NCI-H226 (cell line): ENCODE measurements around the gene SMAD5.

Experiments used
- DNase-seq: peaks from one replicate; pipeline ENCODE4 v3.0.0-alpha.2; 2015

SMAD5 gene

GRCh38 chr5:136199408-136199807 is 66.8 kb downstream of the SMAD5 start:
- DNase-seq: no peak

DNA sequence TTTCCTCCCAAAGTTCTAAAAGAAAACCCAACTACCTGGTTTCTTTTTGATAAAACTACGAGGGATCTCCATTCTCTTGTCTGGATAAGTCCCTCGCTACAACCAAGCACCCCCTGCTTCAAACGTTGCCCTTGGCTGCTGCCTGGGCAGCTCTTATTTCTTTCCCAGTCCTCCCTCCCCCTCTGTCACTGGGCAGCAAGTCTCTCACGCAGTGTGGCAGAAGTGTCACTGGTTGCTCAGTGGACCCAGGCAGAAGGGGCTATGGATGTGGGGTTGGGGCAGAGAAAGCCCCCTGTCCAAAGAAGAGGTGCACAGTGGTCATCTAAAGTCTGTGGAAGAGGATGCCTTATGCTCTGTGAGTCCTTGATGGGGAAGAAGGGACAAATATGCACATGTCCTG is 67.5 kb downstream of the SMAD5 start:
- no peak for DNase-seq

DNA sequence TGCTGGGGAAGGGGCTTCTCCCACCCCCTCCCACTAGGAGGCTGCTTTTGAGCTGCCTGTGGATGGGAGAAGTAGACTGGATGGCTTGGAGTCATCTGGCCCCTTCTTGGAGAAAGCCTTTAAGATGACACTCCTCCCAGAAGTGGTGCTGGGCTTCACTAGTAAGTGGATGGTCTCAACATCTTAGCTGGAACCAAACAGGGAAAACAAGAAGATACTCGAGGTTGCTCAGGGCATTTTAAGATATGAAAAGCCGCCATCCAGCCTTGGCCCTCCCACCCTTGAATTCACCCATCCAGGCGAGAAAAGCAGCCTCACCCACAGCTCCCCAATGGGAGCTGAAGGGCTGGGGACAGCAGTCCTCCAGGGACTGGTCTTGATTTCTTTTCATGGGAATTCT is 68.1 kb downstream of the SMAD5 start:
- DNase-seq: no peak

DNA sequence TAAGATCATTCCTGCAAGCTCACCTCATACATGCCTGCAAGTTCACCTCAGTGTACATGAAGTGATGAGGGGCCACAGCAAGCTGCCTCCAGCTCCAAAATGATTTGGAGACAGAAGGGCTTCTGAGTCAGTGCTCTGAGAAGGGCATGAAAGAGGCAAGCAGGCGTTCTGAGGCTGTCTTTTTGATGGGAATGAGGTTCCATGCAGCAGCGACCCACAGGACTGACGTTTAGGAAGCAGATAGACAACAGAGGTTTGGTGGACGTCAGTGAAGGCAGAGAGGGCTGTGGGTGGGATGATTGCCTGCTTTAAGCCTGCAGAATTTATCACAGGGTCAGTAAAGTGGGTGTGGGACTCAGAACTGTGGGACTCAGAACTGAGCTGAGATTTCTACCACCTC is 69.2 kb downstream of the SMAD5 start:
- DNase-seq: no peak

GRCh38 chr5:136202469-136203205 is 70.0 kb downstream of the SMAD5 start:
- DNase-seq: no peak

- DNase-seq: no peak
These were observed 70.8 kb downstream of the SMAD5 start for GRCh38 chr5:136203303-136203922.

DNA sequence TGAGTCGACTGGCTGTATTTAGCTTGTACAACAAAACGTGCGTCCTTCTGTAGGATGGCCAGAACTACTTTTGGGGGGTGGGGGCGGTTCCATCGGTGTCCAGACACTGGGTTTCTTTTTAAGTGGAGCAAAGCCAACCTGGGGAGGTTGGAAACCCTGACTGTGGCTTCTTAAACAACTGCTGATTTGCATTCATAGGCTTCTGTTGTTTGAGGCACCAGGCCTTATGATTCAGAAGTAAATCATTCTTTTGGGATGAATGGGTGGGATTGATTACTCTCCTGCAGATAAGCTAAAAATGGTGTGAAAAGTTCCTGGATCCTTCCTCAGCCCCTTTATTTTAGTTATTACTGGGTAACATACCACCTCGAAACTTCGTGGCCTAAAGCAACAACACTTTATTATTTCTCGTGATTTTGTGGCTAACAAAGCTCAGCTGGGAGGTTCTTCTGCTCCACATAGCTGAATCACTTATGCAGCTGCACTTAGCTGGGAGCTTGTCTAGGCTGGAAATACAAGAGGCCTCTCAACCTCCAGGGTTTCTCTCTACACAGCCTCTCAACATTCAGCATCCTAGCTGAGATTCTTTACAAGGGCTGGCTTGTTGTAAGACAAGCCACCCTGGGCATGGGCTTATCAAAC is 72.5 kb downstream of the SMAD5 start:
- DNase-seq: no peak

- DNase-seq: no peak
These were observed 73.3 kb downstream of the SMAD5 start for GRCh38 chr5:136205941-136206340.

GRCh38 chr5:136206361-136206760 is 73.7 kb downstream of the SMAD5 start:
- DNase-seq: no peak

DNA sequence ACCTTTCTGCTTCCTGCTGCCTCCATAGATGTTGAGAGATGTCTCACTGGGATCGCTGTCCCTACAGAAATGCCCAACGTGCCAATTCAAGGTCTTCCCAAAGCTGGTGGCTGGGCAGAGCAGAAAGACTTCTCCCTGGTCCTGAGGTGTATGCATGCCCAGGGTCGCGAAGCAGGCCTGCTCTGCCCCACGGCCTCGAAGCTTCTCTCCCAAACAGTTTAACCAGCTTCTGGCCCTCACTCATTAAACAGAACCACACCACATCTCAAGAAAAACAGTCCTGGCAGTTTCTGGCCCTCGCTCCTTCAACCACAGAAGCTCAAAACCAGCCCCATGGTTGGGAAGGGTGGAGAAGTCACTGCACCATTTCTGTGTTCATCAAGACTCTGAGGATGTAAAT is 75.0 kb downstream of the SMAD5 start:
- no peak for DNase-seq

- no peak for DNase-seq
These were observed 76.3 kb downstream of the SMAD5 start for GRCh38 chr5:136208916-136209315.

DNA sequence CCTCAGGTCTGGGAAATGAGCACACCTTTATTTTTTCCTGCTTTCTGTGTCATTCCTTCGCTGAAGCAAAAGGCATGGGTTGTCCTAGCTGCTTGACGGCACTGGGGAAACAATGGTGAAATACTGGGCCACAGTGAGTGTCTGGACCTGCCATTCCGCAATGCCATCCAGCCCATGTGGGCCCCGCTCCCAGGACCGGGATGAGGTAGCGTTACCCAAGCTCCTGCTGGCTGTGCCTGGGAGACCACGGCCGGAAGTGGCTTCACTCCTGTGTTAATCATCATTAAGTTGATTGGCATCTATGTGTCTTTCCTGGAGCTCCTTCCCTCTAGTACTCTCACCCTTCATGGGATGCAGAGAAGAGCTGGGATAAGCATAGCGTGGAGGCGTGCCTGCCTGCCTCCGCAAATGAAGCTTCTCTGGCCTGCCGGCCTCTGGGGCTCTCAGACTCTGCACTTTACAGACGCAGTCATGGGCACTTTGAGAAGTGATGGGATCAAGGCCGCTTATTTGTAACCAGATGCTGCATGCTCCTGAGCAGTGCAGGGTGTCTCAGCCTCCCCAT is 76.8 kb downstream of the SMAD5 start:
- no peak for DNase-seq

GRCh38 chr5:136210259-136210658 is 77.6 kb downstream of the SMAD5 start:
- no peak for DNase-seq

DNA sequence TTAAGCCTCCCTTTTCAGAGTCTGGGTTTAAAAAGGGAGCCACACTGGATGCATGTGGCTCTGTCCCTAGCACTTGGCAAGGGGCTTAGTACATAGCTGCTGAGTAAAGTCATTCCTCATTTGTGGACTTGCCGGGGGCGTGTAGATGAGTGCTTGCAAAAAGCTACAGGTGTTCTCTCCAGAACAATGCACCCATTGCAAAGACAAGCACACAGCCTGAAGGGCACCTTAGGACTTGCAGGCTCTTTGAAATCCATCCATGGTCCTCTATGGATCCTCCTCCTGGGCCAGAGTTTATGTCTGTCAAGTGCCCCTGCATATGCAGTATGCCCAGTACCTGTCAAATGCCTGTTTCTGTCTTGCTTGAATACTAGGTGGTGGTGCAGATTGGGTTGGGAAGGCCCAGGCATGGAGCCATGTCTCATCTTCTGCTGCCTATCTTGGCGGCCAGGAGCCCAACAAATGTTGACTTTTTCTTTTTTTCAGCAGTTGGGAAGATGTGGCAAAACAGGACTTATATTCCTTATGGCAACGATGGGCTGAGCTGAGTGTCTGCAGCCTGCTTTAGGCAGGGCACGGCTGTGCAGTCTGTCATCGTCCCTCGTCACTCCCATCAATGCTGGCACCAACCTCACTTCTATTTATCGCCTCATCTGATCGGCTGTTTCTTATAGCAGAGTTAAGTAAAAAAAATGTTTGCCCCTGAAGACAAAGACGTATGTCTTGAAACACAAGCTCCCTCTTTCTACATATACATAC is 78.8 kb downstream of the SMAD5 start:
- DNase-seq: no peak

DNA sequence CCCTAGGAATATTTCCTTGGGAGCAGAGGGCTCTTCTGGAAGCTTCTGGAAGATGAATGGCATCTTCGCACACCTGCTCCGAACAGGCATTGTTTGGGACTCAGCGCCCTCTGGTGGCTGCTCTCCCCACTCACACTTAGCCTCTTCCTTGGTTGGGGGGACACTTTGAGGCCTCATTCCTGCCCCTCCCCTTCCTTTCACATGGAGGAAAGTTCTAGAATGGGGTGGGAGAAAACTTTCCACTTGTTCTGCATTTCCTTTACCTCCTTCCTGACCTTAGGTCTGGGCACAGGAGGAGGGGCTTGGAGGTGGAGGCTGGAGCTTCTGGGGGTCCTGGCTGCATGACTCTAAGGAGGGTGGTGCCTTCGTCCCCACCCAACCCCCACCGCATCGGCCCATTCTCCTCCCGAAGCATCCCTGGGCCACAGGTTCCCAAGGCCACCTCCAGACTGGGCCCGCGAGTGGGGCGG is 79.6 kb downstream of the SMAD5 start:
- no peak for DNase-seq

DNA sequence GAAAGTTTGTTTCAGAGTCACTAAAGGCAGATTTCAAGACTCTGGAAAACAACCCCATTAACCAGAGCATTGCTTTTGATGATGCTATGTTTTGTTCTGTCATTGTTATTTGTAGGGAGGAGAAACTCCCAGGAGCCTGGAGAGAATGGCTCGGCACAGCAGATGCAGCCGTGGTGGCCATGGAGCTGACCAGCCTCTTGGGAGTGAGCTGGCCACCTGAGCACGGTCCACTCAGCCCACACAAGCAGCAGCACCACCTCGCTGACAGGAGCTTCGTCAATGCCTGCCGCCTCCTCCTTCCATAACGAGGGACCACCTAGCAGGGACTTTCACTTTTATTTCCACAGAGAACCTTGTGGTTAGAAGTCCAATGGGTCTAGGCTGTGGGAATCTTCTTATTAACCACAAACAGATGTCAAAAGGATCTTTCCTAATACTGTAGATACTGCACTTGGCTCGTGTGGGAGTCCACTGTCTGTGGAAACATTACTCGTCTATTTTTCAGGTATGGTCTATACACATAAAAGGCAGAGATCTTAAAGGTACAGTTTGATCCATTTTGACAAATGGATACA is 81.4 kb downstream of the SMAD5 start:
- DNase-seq: no peak

DNA sequence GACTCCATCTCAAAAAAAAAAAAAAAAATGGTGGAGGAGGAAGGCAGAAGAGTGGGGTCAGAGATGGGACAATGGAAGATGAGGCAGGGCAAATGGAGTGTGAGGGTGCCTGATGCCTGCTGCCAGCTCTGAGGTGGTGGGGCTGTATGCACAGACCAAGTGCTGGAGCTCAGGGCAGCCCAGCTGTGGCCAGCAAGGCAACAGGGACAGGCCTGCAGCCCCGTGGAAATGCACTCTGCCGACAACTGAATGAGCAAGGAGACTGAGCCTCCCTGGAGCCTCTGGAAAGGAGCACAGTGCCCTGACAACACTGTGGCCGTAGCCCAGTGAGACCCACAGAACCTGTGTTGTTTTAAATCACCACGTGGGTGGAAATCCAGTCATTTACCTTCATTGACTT is 83.2 kb downstream of the SMAD5 start:
- no peak for DNase-seq

DNA sequence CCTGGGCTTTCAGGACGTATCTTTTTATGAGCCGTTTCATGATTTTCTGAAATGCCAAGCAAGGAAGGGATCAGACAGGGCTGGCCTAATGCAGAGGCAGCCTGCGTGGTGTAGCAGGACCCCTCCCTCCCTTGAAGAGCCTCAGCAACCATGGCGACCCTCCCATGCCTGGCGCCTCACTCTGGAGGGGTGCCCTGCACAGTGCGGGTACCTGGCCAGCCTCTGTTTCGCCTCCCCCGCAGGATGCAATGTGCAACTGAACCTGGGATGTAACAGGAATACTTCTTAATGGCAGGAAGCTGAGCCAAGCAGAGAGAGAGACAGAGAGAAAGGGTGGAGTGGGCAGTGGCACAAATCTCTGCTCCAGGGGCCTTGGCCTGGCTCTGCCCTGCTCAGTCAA is 83.6 kb downstream of the SMAD5 start:
- no peak for DNase-seq

DNA sequence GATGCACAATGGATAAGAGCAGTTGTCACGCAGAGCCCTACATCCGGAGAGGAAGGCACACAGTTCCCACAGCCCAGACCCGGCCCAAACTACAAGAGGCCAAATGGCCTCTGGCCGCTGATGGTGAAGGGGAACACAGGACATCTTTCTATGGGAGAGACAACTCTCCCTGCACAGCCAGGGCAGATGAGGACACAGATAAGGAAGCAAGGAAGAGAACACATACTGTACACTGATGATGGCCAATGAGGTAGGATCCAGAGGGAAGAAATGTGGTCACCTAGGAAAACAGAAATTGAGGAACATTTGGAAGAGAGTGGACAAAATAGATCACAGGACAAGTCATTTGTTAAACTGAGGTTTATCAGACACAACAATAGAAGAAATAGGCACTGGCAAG is 88.7 kb downstream of the SMAD5 start:
- DNase-seq: no peak

GRCh38 chr5:136222580-136223235 is 90.1 kb downstream of the SMAD5 start:
- no peak for DNase-seq

DNA sequence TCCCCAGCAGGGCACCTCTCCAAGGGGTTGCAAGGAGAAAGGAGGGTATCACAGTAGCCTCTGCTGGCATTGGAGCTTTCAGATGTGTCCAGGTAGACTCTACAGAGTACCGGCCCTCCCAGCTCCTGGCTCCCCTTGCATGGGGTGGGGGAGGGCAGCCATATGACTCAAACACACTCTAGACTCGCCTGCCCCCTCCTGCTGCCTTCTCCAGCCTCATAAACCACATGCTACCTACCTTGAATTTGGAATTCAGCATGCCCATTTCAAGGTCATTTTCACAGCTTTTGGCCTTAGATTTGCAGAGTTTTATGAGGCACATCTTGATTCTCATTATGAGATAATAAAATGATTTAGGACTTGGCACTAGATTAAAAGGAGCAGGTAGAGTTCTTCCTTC is 93.2 kb downstream of the SMAD5 start:
- DNase-seq: no peak

DNA sequence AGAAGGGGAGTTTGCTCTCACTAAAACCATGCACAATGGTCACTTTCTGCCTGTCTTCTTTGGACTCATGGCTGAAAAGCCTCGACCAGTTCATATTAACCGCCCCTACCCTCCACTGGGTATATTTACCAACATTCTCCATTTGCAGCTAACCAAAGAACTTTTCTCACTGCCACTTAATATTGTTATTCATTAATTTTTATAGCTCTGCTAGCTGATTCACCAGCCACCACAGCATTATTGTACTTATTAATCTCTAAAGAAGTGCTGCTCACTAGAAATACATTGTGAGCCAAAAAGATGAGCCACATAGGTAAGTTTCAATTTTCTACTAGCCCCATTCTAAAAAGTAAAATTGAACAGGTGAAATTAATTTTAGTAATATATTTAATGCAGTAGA is 93.8 kb downstream of the SMAD5 start:
- DNase-seq: no peak
